Prostate gland (tissue), 2 donors: ENCODE results near the gene GTF3A.

Experiments used
- POLR2AphosphoS5 ChIP-seq: sonication (generic); formaldehyde crosslinking; IDR thresholded peaks from one replicate; pipeline ENCODE4 v1.6.1; 2017; ENCODE audit warnings: antibody characterized with exemption
- TF ChIP-seq, protein P1 (sequence below), 4 experiments: fragments of 200-600 bp in 2 of 4; fragments of 450-650 bp in 2 of 4; sonication (generic) in 2 of 4; IDR thresholded peaks; 1 replicate in 3 of 4; 2 replicates in 1 of 4; pipeline ENCODE4 v1.5.1; 2016 to 2019; ENCODE audit warnings: antibody characterized with exemption in 4 of 4, mild to moderate bottlenecking in 2 of 4, moderate library complexity in 2 of 4

DNA sequence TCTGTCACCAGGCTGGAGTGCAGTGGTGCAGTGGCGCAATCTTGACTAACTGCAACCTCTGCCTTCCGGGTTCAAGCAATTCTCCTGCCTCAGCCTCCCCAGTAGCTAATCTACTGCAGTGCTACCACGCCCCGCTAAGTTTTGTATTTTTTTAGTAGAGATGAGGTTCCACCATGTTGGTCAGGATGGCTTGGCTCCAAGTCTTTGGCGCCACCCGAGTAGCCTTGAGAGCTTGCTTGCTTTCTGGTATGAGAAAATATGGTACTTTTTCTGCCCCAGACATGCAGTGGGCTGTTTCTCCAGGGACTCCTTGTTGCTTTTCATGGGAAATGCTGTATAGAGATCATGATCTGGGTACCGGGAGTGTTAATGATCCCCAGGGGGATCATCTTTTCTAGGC, 34.5 kb upstream of the GTF3A start:
- TF ChIP-seq, protein P1, sequence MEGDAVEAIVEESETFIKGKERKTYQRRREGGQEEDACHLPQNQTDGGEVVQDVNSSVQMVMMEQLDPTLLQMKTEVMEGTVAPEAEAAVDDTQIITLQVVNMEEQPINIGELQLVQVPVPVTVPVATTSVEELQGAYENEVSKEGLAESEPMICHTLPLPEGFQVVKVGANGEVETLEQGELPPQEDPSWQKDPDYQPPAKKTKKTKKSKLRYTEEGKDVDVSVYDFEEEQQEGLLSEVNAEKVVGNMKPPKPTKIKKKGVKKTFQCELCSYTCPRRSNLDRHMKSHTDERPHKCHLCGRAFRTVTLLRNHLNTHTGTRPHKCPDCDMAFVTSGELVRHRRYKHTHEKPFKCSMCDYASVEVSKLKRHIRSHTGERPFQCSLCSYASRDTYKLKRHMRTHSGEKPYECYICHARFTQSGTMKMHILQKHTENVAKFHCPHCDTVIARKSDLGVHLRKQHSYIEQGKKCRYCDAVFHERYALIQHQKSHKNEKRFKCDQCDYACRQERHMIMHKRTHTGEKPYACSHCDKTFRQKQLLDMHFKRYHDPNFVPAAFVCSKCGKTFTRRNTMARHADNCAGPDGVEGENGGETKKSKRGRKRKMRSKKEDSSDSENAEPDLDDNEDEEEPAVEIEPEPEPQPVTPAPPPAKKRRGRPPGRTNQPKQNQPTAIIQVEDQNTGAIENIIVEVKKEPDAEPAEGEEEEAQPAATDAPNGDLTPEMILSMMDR (IDR thresholded peaks at IDR 0.05): no peak
- no peak for TF ChIP-seq POLR2AphosphoS5
